Right lobe of liver (tissue), 6 donors: ENCODE results near the gene LRRK2. TPM values are rescaled to one million over a fixed set of nuclear protein-coding genes. Genes with fewer than 3 reads are reported as not detected.

Source experiments
- ATAC-seq, 4 donors: fragments of 200-7000 bp; cut with Tn5 transposase; one replicate each; pipeline ENCODE4 v1.9.1; 2020; ENCODE audit warnings: mild to moderate bottlenecking in 4 of 4, moderate library complexity in 4 of 4
- DNase-seq, 3 donors: peaks; one replicate each; pipeline ENCODE4 v3.0.0-alpha.2; 2020
- H3K27ac ChIP-seq, 3 donors: fragments of 200-600 bp; one replicate each; pipeline ENCODE4 v1.8.0; 2022
- H3K27me3 ChIP-seq, 2 donors: fragments of 200-600 bp; one replicate each; pipeline ENCODE4 v1.8.0; 2022
- H3K36me3 ChIP-seq, 4 donors: fragments of 200-600 bp; sonication (generic) in 1 of 4; one replicate each; pipeline versions ENCODE4 v1.5.1 to v1.8.0; 2017 to 2022; ENCODE audit warnings: control low read depth in 1 of 4
- H3K4me1 ChIP-seq, 4 donors: fragments of 200-600 bp; sonication (generic) in 1 of 4; one replicate each; pipeline versions ENCODE4 v1.5.1 to v1.8.0; 2017 to 2022; ENCODE audit warnings: control low read depth in 1 of 4
- H3K4me3 ChIP-seq, 3 donors: fragments of 200-600 bp; one replicate each; pipeline ENCODE4 v1.8.0; 2022
- H3K9me3 ChIP-seq, 4 donors: fragments of 200-600 bp; sonication (generic) in 1 of 4; one replicate each; pipeline versions ENCODE4 v1.5.1 to v1.8.0; 2017 to 2022; ENCODE audit warnings: control low read depth in 1 of 4
- POLR2A ChIP-seq: fragments of 450-650 bp; IDR thresholded peaks from one replicate; pipeline ENCODE4 v1.6.1; 2017; ENCODE audit warnings: antibody characterized with exemption, mild to moderate bottlenecking
- WGBS: methylation state at CpG from one replicate; pipeline ENCODE4 v1.1.6; 2018; ENCODE audit warnings: low coverage, low lambda C conversion rate; ENCODE audit not compliant: insufficient coverage; ENCODE audit errors: missing lambda C conversion rate; 5-methylcytosine and 5-hydroxymethylcytosine counted together
- intact Hi-C, 2 donors: fragments of 100-400 bp; cut with DNase I; formaldehyde crosslinking; loops; one replicate each; pipeline versions ENCODE4 v1.11.2 to v1.14.1; 2022
- total RNA-seq, 6 experiments: library from RNA; depleted of rRNA in 2 of 6; stranded (reverse); fragments of >200 nt in 2 of 6; fragmentation: NEBNext Ultra II Directional in 3 of 6; extraction: Animal tissue kit (Norgen Biotek cat#: 25700) in 3 of 6; gene quantifications; one replicate each; pipeline versions ENCODE4 v1.1.0 to v1.2.4, GENCODE V29; 2016 to 2023
- TF ChIP-seq, protein P1 (sequence below), 4 donors: fragments of 200-600 bp in 3 of 4; fragments of 450-650 bp in 1 of 4; IDR thresholded peaks; one replicate each; pipeline versions ENCODE4 v1.5.1 to v1.8.0; 2016 to 2022; ENCODE audit warnings: antibody characterized with exemption in 4 of 4, mild to moderate bottlenecking in 2 of 4
- donor health status: DM: no; HTN: yes; CAD: no.
- donor health status: DM: no; HTN: no; CAD: no.
- donor health status: DM: no; HTN: no; CAD: no.
- donor health status: DM: no; HTN: yes; CAD: no.
- donor health status: DM: no; HTN: yes; CAD: no.

LRRK2 gene
- total RNA-seq, 6 experiments from 2014 or later, result 4.1 to 19.1 (median 6.1) TPM

DNA sequence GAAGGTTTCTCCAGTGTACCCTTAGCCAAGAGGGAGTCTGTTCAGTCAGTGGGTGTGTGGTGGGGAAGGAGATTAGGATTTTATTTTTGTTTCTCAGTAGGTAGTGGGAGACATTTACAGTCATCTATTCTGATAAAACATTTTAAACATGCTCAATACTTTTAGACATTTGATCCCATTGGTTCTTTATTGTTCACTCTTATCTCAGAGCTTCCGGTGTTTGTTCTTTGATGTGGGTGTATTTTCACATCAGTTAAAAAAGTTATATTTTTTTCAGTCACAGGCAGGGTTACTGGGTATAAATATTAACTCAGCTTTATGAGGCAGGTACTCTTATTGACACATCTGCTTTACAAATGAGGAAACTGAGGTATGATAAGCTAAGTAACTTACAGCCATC lies 43.3 kb upstream of the LRRK2 start:
- TF ChIP-seq, protein P1, sequence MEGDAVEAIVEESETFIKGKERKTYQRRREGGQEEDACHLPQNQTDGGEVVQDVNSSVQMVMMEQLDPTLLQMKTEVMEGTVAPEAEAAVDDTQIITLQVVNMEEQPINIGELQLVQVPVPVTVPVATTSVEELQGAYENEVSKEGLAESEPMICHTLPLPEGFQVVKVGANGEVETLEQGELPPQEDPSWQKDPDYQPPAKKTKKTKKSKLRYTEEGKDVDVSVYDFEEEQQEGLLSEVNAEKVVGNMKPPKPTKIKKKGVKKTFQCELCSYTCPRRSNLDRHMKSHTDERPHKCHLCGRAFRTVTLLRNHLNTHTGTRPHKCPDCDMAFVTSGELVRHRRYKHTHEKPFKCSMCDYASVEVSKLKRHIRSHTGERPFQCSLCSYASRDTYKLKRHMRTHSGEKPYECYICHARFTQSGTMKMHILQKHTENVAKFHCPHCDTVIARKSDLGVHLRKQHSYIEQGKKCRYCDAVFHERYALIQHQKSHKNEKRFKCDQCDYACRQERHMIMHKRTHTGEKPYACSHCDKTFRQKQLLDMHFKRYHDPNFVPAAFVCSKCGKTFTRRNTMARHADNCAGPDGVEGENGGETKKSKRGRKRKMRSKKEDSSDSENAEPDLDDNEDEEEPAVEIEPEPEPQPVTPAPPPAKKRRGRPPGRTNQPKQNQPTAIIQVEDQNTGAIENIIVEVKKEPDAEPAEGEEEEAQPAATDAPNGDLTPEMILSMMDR (IDR thresholded peaks at IDR 0.05), result no peak
- no peak for TF ChIP-seq POLR2A
- Histone ChIP-seq H3K9me3 (no peaks in the 10 kb centered on the region), H3K27me3 (no peaks in the 10 kb centered on the region), H3K27ac (no peak overlapping the region), H3K4me3 (no peak overlapping the region), H3K4me1 (peaks cover 0 to 12% (median 0%) of the 10 kb centered on the region in 4 donors), H3K36me3 (no peaks in the 10 kb centered on the region)
- intact Hi-C loops, result no loop called here
- WGBS, result 58% methylated on average over 1 of the region's 1 CpG
- DNase-seq (no peak), ATAC-seq (no peak)

DNA sequence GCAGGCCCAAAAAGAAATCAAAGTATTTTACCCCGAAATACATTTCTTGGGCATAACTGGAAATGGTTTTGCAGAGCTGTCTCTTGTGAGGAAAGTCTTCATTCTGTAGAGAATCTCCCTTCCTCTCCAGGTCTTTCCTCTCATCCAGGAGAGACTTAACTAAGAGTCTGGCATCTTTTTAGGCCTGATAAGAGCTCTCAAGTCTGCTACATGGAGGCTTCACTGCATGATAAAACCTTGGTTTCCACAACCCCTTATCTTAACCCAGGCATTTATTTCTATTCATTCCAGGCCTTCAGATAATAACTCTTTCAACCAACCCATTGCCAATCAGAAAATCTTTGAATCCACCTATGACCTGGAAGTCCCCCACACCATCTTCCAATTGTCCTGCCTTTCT lies 41.1 kb upstream of the LRRK2 start:
- DNase-seq (no peak), ATAC-seq (no peak)
- H3K27me3 ChIP-seq, result no peaks in the 10 kb centered on the region
- TF ChIP-seq, protein P1 (IDR thresholded peaks at IDR 0.05), result no peak
- TF ChIP-seq POLR2A, result no peak
- H3K9me3 ChIP-seq, result no peaks in the 10 kb centered on the region
- no peak overlapping the region for H3K4me3 ChIP-seq
- peaks cover 0 to 17% (median 0%) of the 10 kb centered on the region in 4 donors for H3K4me1 ChIP-seq
- 83% methylated on average over 1 of the region's 1 CpG for WGBS
- no peaks in the 10 kb centered on the region for H3K36me3 ChIP-seq
- intact Hi-C loops, result no loop called here
- H3K27ac ChIP-seq, result no peak overlapping the region

DNA sequence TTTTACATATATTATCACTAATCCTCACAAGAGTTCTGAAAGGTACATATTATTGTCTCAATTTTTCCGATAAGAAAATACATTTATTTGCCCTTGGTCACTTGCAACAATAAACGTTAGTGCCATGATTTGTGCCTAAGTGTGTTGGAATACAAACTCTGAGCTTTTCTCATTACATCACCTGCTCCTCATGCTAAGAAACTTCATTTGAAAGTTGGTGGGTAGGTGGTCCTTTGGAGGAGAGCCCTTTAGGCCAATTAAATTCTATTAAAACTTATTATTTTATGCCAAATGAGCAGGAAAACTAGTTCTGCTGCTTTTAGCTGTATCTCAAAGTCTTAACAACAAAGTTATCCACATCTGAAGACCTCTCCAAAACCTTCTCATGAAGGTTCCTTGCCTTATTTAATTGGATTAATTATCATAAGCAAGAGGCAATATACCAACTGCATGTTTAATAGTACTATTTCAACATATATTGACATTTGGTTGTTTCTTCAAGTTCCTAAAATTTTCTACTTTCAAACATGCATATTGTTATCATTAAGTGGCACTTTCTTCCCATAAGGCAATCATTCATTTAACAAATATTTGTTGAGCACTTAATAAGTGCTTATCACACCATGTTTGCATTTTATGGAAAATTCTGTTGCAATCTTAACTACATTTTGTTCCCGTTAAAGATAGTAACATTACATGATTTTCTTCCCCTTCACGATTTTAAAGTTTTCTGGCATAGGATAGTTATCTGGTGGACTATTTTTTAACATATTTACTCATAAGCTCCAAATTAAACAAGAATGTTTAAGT lies 40.1 kb upstream of the LRRK2 start:
- ATAC-seq (no peak), DNase-seq (no peak)
- no peak overlapping the region for H3K27ac ChIP-seq
- WGBS, result 59% methylated on average over 4 of the region's 4 CpGs
- peaks cover 0 to 18% (median 0%) of the 10 kb centered on the region in 4 donors for H3K4me1 ChIP-seq
- intact Hi-C loops, result no loop called here
- H3K36me3 ChIP-seq, result no peaks in the 10 kb centered on the region
- no peaks in the 10 kb centered on the region for H3K27me3 ChIP-seq
- no peak for TF ChIP-seq POLR2A
- TF ChIP-seq, protein P1 (IDR thresholded peaks at IDR 0.05), result no peak
- H3K9me3 ChIP-seq, result no peaks in the 10 kb centered on the region
- no peak overlapping the region for H3K4me3 ChIP-seq

DNA sequence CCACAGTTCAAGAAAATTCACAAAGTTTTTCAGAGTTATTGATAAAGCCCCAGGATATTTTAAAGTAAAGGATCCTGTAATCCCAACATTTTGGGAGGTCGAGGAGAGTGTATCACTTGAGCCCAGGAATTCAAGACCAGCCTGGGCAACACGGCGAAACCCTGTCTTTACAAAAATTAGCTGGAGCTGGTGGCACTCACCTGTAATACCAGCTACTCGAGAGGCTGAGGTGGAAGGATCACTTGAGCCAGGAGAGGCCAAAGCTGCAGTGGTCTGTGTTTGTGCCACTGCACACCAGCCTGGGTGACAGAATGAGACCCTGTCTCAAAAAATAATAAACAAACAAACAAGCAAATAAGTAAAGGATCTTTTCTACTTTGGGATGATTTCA lies 39.5 kb upstream of the LRRK2 start:
- no peaks in the 10 kb centered on the region for H3K27me3 ChIP-seq
- intact Hi-C loops, result no loop called here
- H3K36me3 ChIP-seq, result no peaks in the 10 kb centered on the region
- no peak for TF ChIP-seq POLR2A
- TF ChIP-seq, protein P1 (IDR thresholded peaks at IDR 0.05), result no peak
- H3K9me3 ChIP-seq, result no peaks in the 10 kb centered on the region
- H3K4me1 ChIP-seq, result peaks cover 0 to 18% (median 0%) of the 10 kb centered on the region in 4 donors
- 61% methylated on average over 4 of the region's 4 CpGs for WGBS
- no peak for ATAC-seq
- no peak for DNase-seq
- no peak overlapping the region for H3K4me3 ChIP-seq
- H3K27ac ChIP-seq, result no peak overlapping the region
